ENCODE measurements around the gene AOAH. TPM values are rescaled to one million over a fixed set of nuclear protein-coding genes. Genes with fewer than 3 reads are reported as not detected.
A peak's percentile ranks its signal among the peaks of the same experiment; 100 is the strongest.

The AOAH gene
- 12.3 and 14.0 TPM in 2 replicates for total RNA-seq

GRCh38 chr7:36723951-36724664, at the start of gene AOAH:
Gene AOAH, minus strand, starts transcription at chr7:36724494. Its CDS starts 346 bp downstream, at chr7:36724148.
- DNase-seq (ENCODE audit: low spot score): peak; percentile 78
- intact Hi-C loops (cut with micrococcal nuclease): loop anchor here (1.0 to 5.0 kb wide), 8 partner anchors 17 to 618 kb away; no protein-coding TSS in a partner anchor
- peak within 1 kb of the TSS; percentile 90 for H3K27ac Mint-ChIP-seq
- peaks cover 2% of the 10 kb centered on the region for H3K27me3 Mint-ChIP-seq (ENCODE audit: insufficient read depth)
- no peaks in the 10 kb centered on the region for H3K9me3 Mint-ChIP-seq
- peak within 1 kb of the TSS; percentile 87 for H3K4me3 Mint-ChIP-seq
- peaks cover 73% of the 10 kb centered on the region for H3K4me1 Mint-ChIP-seq (ENCODE audit: low read depth)
- H3K36me3 Mint-ChIP-seq (ENCODE audit: low read depth): peaks cover 13% of the 10 kb centered on the region

GRCh38 chr7:36766451-36766850, 42.2 kb upstream of the AOAH start:
- intact Hi-C loops (cut with micrococcal nuclease): no loop called here
- Mint-ChIP-seq H3K27ac (no peak overlapping the region), H3K36me3 (ENCODE audit: low read depth) (peaks cover 7% of the 10 kb centered on the region), H3K4me1 (ENCODE audit: low read depth) (peaks cover 44% of the 10 kb centered on the region), H3K4me3 (no peak overlapping the region), H3K9me3 (no peaks in the 10 kb centered on the region), H3K27me3 (ENCODE audit: insufficient read depth) (peaks cover 6% of the 10 kb centered on the region)
- DNase-seq (ENCODE audit: low spot score): no peak

GRCh38 chr7:36765605-36766004, 41.3 kb upstream of the AOAH start:
- H3K9me3 Mint-ChIP-seq: no peaks in the 10 kb centered on the region
- intact Hi-C loops (cut with micrococcal nuclease): loop anchor here (1.0 kb wide), 1 partner anchor 20 kb away; no protein-coding TSS in a partner anchor

GRCh38 chr7:36764929-36765328, 40.6 kb upstream of the AOAH start:
- peaks cover 4% of the 10 kb centered on the region for H3K36me3 Mint-ChIP-seq (ENCODE audit: low read depth)
- peak overlapping the region; percentile 36 for H3K27ac Mint-ChIP-seq
- H3K27me3 Mint-ChIP-seq (ENCODE audit: insufficient read depth): peaks cover 6% of the 10 kb centered on the region
- H3K4me3 Mint-ChIP-seq: no peak overlapping the region
- no peaks in the 10 kb centered on the region for H3K9me3 Mint-ChIP-seq
- H3K4me1 Mint-ChIP-seq (ENCODE audit: low read depth): peaks cover 40% of the 10 kb centered on the region
- no peak for DNase-seq (ENCODE audit: low spot score)
- intact Hi-C loops (cut with micrococcal nuclease): loop anchor here (1.0 kb wide), 1 partner anchor 20 kb away; no protein-coding TSS in a partner anchor

More at GRCh38 chr7:36765605-36766004, 41.3 kb upstream of the AOAH start:
- Mint-ChIP-seq H3K4me1 (ENCODE audit: low read depth) (peaks cover 44% of the 10 kb centered on the region), H3K27ac (no peak overlapping the region), H3K4me3 (no peak overlapping the region), H3K27me3 (ENCODE audit: insufficient read depth) (peaks cover 6% of the 10 kb centered on the region), H3K36me3 (ENCODE audit: low read depth) (peaks cover 7% of the 10 kb centered on the region)
- no peak for DNase-seq (ENCODE audit: low spot score)

GRCh38 chr7:36763132-36763816, 39.0 kb upstream of the AOAH start:
- Mint-ChIP-seq H3K4me3 (no peak overlapping the region), H3K9me3 (no peaks in the 10 kb centered on the region), H3K27me3 (ENCODE audit: insufficient read depth) (peaks cover 4% of the 10 kb centered on the region), H3K36me3 (ENCODE audit: low read depth) (peaks cover 4% of the 10 kb centered on the region), H3K27ac (no peak overlapping the region), H3K4me1 (ENCODE audit: low read depth) (peaks cover 32% of the 10 kb centered on the region)
- DNase-seq (ENCODE audit: low spot score): no peak
- intact Hi-C loops (cut with micrococcal nuclease): no loop called here

- no peaks in the 10 kb centered on the region for H3K9me3 Mint-ChIP-seq
- peaks cover 4% of the 10 kb centered on the region for H3K27me3 Mint-ChIP-seq (ENCODE audit: insufficient read depth)
- H3K27ac Mint-ChIP-seq: no peak overlapping the region
- intact Hi-C loops (cut with micrococcal nuclease): no loop called here
- H3K36me3 Mint-ChIP-seq (ENCODE audit: low read depth): peaks cover 4% of the 10 kb centered on the region
- DNase-seq (ENCODE audit: low spot score): no peak
- H3K4me1 Mint-ChIP-seq (ENCODE audit: low read depth): peaks cover 29% of the 10 kb centered on the region
- H3K4me3 Mint-ChIP-seq: no peak overlapping the region
Observed at GRCh38 chr7:36762394-36762793, 38.1 kb upstream of the AOAH start.

- H3K9me3 Mint-ChIP-seq: no peaks in the 10 kb centered on the region
- H3K4me3 Mint-ChIP-seq: no peak overlapping the region
- intact Hi-C loops (cut with micrococcal nuclease): no loop called here
- no peak overlapping the region for H3K27ac Mint-ChIP-seq
- peaks cover 4% of the 10 kb centered on the region for H3K36me3 Mint-ChIP-seq (ENCODE audit: low read depth)
- DNase-seq (ENCODE audit: low spot score): no peak
- H3K4me1 Mint-ChIP-seq (ENCODE audit: low read depth): peaks cover 23% of the 10 kb centered on the region
- peaks cover under 1% of the 10 kb centered on the region for H3K27me3 Mint-ChIP-seq (ENCODE audit: insufficient read depth)
Observed at GRCh38 chr7:36761835-36762234, 37.5 kb upstream of the AOAH start.

GRCh38 chr7:36760856-36761762, 36.8 kb upstream of the AOAH start:
- no peak for DNase-seq (ENCODE audit: low spot score)
- Mint-ChIP-seq H3K9me3 (no peaks in the 10 kb centered on the region), H3K4me3 (no peak overlapping the region), H3K27ac (no peak overlapping the region), H3K36me3 (ENCODE audit: low read depth) (peaks cover 4% of the 10 kb centered on the region), H3K27me3 (ENCODE audit: insufficient read depth) (no peaks in the 10 kb centered on the region), H3K4me1 (ENCODE audit: low read depth) (peaks cover 19% of the 10 kb centered on the region)
- intact Hi-C loops (cut with micrococcal nuclease): no loop called here

- intact Hi-C loops (cut with micrococcal nuclease): no loop called here
- Mint-ChIP-seq H3K27me3 (ENCODE audit: insufficient read depth) (peaks cover 9% of the 10 kb centered on the region), H3K36me3 (ENCODE audit: low read depth) (peaks cover 2% of the 10 kb centered on the region), H3K9me3 (no peaks in the 10 kb centered on the region), H3K27ac (no peak overlapping the region), H3K4me3 (no peak overlapping the region), H3K4me1 (ENCODE audit: low read depth) (no peaks in the 10 kb centered on the region)
- no peak for DNase-seq (ENCODE audit: low spot score)
Observed at GRCh38 chr7:36758879-36759278, 34.6 kb upstream of the AOAH start.

GRCh38 chr7:36755484-36755883, 31.2 kb upstream of the AOAH start:
- H3K4me3 Mint-ChIP-seq: no peak overlapping the region
- no peaks in the 10 kb centered on the region for H3K9me3 Mint-ChIP-seq
- intact Hi-C loops (cut with micrococcal nuclease): no loop called here
- DNase-seq (ENCODE audit: low spot score): no peak
- H3K36me3 Mint-ChIP-seq (ENCODE audit: low read depth): no peaks in the 10 kb centered on the region
- peaks cover 11% of the 10 kb centered on the region for H3K27me3 Mint-ChIP-seq (ENCODE audit: insufficient read depth)
- no peak overlapping the region for H3K27ac Mint-ChIP-seq
- no peaks in the 10 kb centered on the region for H3K4me1 Mint-ChIP-seq (ENCODE audit: low read depth)

- DNase-seq (ENCODE audit: low spot score): no peak
- Mint-ChIP-seq H3K4me1 (ENCODE audit: low read depth) (peaks cover 16% of the 10 kb centered on the region), H3K4me3 (no peak overlapping the region), H3K36me3 (ENCODE audit: low read depth) (no peaks in the 10 kb centered on the region), H3K9me3 (no peaks in the 10 kb centered on the region), H3K27ac (no peak overlapping the region), H3K27me3 (ENCODE audit: insufficient read depth) (peaks cover 16% of the 10 kb centered on the region)
- intact Hi-C loops (cut with micrococcal nuclease): no loop called here
Observed at GRCh38 chr7:36752026-36752711, 27.9 kb upstream of the AOAH start.

GRCh38 chr7:36750451-36750850, 26.2 kb upstream of the AOAH start:
- Mint-ChIP-seq H3K36me3 (ENCODE audit: low read depth) (no peaks in the 10 kb centered on the region), H3K27me3 (ENCODE audit: insufficient read depth) (peaks cover 17% of the 10 kb centered on the region), H3K27ac (no peak overlapping the region), H3K4me1 (ENCODE audit: low read depth) (peaks cover 19% of the 10 kb centered on the region), H3K4me3 (no peak overlapping the region), H3K9me3 (no peaks in the 10 kb centered on the region)
- no peak for DNase-seq (ENCODE audit: low spot score)
- intact Hi-C loops (cut with micrococcal nuclease): no loop called here
